Uterus (tissue), 2 donors: ENCODE data around the gene EOMES.

Experiments used
- CTCF ChIP-seq, 4 experiments: fragments of 200-600 bp in 2 of 4; fragments of 450-650 bp in 2 of 4; sonication (generic) in 2 of 4; IDR thresholded peaks; one replicate each; pipeline ENCODE4 v1.5.1; 2016 to 2019; ENCODE audit warnings: antibody characterized with exemption in 4 of 4, mild to moderate bottlenecking in 2 of 4, moderate library complexity in 1 of 4
- POLR2A ChIP-seq, 2 donors: fragments of 450-650 bp; IDR thresholded peaks; one replicate each; pipeline ENCODE4 v1.6.1; 2016; ENCODE audit warnings: antibody characterized with exemption in 2 of 2, mild to moderate bottlenecking in 1 of 2, moderate library complexity in 1 of 2

- TF ChIP-seq CTCF (IDR thresholded peaks at IDR 0.05) = no peak
- no peak for TF ChIP-seq POLR2A (IDR thresholded peaks at IDR 0.05)
Observed at GRCh38 chr3:27767000-27767399, 44.9 kb upstream of the EOMES start.
